Measurements from ENCODE around the gene CASZ1.

GRCh38 chr1:10679496-10680220, 116.8 kb downstream of the CASZ1 start:
- TF ChIP-seq CTCF (IDR thresholded peaks at IDR 0.05) (no peak), ZFX (IDR thresholded peaks at IDR 0.05; ENCODE audit: borderline replicate concordance) (no peak)
